LoVo (cell line): ENCODE measurements around the gene SLC12A9.
"Not testable (repeated sequence)": the region's sequence is repeated elsewhere in the genome, so short reads cannot be mapped to it uniquely, and the experiment has no call there.

ENCODE experiments used
- DNase-seq: peaks from one replicate; pipeline ENCODE4 v3.0.0-alpha.2; 2016; ENCODE audit warnings: low spot score

SLC12A9 gene

DNA sequence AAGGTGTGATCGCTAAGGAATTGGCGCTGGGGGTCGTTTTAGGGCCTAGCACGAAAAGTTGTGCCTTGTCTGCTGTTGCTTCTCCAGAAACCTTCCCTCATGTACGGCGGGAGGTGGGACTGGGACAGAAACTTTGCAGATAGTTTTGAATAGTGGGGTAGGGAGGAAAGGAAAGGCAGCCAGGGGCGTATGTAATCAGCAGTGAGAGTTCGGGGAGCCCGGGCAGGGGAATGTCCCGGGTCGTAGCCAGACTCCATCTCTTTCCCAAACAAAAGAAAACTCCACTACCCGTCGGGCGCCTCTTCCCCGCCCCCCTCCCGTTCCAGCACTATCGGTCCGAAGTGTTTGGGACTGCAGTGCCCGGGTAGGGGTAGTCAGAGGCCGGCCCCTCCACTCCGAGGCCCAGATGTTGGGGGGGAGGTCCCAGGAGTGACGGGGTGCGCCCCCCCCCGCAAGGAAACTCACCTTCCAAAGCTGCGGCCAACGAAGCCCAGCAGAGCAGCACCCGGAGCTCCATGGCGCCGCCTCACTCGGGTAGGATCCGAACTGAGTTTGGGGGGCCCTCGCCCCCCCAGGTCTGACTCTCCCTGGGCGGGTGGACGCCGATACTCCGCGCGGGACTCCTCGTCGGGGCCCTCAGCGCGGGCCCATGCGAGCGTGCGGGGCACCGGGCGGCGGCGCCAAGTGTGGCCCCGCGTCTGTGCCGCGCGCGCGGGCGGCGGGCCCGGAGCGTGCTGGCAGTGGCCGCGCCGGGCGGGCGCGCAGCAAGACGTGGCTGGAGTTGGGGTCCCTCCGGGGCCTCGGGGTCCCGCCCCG is 25.8 kb upstream of the SLC12A9 start:
- peak; percentile 16 for DNase-seq

DNA sequence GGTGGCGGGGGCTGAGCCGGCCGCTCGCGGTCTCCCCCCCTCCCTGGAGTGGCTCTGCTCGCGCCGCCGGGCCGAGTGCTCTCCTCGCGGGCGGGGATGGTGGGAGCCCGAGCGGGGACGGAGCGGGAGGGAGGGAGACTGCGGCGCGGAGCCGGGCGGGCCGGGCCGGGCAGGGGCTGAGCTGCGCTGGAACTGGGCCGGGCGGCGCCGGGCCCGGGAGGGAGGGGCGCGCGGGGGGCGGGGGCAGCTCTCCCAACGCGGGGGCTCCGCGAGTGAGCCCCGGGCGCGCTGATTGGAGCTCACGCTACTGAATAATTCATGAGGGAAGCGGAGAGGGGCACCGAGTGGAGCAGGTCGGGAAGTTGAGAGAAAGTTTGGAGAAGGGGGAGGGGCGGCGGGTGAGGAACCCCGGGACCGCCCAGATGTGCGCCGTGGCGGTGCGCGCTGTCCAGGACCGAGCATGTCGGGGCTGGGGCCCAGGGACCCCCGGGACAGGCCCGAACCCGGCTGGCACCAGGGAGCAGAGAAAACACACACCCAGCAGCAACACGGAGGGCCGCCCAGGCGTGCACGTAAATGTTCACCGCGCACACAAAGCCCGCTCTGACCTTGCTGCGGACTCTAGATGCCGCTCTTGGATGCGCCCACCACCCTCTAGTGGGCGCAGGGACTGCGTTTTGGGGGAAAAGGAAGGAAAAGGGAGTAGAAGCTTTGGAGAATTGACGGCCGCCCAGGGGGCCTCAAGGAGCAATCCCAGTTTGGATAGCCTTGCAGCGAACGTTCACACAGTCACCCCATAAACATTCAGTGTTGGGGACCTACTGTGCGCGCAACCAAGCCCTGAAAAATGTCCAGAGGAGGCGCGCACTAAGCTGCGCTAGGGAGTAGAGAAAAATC is 24.9 kb upstream of the SLC12A9 start, which contains the start of gene EPHB4:
Gene EPHB4, minus strand, starts transcription at position 194 of the 897 bp plus-strand sequence. CDS start 493 bp downstream, outside the sequence.
- DNase-seq = peak; percentile 94

DNA sequence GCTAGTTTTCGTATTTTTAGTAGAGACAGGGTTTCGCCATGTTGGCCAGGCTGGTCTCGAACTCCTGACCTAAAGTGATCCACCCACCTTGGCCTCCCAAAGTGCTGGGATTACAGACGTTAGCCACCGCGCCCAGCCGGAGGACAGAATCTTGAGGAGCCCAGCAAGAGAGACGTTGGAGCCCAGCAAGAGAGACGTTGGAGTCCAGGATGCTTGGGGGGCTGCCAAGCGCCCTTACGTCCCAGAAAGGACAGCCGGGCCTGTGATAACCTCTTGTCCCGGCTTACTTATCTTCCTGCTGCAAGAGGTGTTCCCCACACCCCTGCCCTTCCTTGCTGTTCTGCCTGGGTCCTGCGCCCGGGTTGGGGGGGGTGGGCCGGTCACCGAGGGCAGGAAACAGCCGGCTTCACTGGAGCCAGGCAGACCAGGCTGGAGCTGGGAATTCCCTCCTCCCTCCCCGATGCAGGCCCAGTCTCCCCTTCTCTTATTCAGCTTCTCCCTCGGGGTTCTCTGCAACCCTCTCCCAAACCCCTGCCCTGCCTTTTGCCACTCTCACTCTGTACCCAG is 23.3 kb upstream of the SLC12A9 start:
- DNase-seq = no peak

DNA sequence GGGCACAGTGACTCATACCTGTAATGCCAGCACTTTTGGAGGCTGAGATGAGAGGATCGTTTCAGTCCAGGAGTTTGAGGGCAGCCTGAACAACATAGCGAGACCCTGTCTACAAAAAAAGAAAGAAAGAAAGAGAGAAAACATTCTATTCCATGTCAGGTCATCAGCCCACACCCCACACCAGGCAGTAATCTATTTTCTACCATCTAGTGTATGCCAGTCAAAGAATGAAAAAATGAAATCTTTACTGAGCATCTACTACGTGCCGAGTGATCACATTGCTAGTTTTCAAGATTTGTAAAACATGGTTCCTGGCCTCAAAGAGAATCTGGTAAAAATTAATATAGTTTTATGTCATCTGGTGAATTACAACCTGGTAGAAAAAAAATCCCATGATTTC is 22.1 kb upstream of the SLC12A9 start:
- DNase-seq = no peak

DNA sequence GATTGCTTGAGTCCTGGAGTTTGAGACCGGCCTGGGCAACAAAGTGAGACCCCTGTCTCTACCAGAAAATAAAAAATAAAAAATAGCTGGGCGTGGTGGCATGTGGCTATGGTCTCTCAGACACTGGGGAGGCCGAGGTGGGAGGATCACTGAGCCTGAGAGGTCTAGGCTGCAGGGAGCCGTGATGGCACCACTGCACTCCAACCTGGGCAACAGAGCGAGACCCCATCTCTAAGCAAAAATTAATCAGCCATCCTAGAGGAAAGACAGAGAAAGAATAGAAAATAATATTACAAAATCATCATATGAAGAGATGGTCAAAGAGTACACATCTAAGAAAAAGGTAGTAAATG is 20.3 kb upstream of the SLC12A9 start:
- DNase-seq = no peak

DNA sequence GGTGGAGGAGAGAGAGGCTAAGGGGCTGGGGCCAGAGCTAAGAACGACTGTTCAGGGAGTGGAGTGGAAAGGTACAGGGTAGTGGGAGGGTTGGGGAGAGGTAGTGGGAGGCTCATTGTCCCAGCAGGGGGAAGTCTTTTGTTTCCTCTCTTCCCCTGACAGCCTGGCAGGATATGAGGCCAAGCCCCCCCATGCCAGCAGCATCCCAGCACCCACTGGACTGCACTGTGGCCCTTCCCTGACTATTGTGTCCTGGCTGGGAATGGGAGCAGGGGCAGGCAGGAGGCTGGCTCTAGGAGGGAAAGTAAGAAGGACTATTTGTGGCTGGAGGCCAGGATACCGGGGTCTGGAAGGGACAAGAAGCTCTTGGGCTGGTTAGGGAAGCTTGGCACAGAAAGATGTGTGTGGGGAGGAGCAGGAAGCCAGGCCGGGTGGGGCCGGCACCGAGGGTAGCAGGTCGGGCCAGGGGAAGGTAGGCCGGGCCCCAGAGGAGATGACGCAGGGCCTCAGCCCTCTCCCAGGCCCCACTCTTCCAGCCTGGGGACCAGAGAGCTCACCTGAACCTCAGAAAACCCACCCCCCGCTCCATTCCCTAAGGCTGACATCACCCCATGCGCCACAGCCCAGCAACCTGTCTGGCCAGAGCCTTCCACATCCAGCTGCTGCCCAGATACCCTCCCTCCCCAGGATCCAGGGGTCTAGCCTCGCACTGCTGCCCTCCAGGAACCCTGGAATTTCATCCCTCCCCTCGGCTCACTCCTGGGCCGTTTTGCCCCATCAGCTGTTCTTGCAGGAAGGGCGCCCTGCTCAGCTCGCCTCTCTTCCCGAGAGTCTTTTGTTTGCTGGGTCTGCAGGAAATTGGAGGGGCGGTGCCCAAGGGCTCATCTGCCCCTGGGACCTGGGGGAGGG is 16.4 kb upstream of the SLC12A9 start:
- DNase-seq = no peak

DNA sequence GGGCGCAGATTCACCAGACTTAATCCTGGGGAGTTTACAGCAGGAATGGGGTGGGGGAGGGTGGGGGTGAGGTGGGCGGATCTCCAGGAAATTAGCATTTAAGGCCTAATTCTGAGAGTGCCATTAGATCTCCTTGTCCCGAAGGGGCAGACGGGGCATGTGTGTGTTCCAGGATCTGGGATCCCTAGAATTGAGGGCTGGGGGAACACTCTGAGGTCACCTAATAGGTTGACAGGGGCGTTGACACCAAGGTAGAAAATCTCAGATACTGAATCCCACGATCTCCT is 15.8 kb upstream of the SLC12A9 start:
- no peak for DNase-seq

DNA sequence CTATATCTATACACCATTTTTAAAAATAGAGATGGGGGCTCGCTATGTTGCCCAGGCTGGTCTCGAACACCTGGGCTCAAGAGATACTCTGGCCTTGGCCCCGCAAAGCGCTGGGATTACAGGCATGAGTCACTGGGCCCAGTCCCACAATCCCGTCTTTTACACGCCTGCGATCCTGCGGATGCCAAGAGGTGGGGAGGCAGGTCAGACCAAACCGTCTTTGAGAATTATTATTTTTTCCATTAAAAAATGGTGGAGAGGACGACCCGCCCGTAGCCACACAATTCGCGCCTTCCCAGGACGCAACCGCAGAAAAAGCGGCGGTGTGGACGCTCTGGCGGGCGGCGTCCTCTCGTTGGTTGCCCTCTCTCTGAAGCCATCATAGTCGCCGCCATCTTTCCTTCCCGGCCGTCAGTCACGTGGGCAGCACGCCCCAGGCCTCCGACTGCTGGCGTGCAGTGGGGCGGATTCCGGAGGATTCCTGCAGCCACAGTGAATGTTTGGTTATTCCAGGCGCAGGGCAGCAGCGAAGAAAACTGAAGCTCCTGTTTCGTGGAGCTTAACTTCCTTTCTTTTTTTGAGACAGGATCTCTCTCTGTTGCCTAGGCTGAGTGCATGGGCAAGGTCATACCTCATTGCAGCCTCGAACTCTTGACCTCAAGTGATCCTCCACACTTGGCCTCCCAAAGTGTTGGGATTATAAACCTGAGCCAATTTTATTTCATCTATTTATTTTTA is 15.2 kb upstream of the SLC12A9 start:
- DNase-seq = peak; percentile 96

DNA sequence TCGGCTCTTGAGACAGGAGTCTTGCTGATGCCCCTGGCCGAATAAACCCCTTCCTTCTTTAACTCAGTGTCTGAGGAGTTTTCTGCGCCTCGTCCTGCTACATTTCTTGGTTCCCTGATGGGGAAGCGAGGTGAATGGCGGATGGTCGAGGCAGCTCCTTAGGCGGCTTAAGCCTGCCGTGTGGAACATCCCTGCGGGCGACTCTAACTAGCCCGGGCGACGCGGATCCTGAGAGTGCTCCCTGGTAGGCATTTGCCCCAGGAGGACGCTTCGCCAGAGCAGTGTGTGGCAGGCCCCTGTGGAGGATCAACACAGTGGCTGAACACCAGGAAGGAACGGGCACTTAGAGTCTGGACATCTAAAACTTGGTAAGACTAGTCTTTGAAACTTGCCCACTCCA is 13.2 kb upstream of the SLC12A9 start:
- no peak for DNase-seq

DNA sequence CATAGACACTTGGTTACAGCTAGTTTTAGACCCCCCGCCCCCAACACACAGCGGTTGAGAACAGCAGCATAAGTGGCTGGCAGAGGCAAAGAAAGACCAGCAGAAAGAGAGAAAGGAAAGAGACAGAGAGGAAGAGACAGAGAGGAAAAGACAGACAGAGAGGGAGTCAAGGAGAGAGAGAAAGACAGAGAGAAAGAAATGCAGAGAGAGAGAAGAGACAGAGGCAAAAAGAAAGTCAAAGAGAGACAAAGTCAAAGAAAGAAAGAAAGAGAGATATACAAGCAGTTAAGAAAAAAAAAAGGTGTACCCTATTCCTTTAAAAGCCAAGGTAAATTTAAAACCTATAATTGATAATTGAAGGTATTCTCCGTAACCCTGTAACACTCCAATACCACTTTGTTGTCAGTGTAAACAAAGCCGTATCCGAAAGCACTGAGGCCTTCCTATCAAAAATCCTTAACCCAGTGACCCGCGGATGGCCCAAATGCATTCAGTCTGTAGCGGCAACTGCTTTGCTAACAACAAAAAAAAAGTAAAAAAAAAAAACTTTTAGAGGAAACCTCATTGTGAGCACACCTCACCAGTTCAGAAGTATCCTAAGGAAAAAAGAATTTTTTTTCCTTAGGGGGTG is 11.9 kb upstream of the SLC12A9 start:
- no peak for DNase-seq

DNA sequence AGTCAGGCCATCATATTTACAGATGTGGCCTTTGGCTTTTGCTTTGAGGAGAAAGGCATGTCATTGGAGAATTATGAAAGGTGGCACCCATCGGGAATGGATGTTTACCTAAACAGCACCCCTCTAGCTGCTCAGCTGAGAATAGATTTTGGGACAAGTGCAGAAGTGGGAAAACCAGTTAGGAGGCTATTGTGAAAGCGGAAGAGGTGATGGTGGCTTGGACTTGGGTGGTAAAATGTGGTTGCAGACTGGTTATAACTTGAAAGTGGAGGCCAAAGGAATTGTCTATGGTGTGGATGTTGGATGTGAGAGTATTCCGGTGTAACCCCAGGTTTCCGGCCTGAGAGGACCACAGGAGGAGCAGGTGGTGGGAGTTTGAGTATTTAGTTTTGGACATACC is 5.2 kb upstream of the SLC12A9 start:
- no peak for DNase-seq

DNA sequence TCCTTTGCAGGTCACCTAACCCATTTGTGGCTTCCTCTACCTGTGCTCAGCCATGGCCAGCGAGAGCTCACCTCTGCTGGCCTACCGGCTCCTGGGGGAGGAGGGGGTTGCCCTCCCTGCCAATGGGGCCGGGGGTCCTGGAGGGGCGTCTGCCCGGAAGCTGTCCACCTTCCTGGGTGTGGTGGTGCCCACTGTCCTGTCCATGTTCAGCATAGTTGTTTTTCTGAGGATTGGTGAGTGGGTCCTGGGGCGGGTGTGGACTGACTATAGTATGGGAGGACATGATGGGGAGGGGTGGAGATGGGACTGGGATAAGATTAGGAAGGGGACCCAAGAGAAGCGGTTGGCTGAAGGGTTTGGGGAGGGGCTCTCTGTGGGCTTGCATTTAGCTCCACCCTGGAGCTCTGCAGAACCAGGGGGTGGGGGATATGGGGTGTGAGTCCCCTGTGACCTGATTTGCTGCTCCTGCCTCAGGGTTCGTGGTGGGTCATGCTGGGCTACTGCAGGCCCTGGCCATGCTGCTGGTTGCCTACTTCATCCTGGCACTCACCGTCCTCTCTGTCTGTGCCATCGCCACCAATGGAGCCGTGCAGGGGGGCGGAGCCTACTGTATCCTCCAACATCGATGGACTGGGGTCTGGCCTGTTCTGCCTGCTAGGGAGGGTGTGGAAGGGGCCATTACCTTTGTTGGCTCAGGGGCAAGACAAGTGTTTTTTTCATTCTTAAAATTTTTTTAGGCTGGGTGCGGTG is 1.8 kb downstream of the SLC12A9 start:
- DNase-seq = no peak

DNA sequence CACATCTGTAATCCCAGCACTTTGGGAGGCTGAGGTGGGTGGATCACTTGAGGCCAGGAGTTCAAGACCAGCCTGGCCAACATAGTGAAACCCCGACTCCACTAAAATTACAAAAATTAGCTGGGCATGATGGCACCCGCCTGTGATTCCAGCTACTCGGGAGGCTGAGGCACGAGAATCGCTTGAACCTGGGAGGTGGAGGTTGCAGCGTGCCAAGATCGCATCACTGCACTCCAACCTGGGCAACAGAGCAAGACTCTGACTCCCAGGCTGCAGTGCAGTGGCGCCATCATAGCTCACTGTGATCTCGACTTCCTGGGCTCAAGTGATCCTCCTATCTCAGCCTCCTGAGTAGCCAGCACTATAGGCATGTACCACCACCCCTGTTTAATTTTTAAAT is 2.4 kb downstream of the SLC12A9 start:
- DNase-seq = not testable (repeated sequence)

DNA sequence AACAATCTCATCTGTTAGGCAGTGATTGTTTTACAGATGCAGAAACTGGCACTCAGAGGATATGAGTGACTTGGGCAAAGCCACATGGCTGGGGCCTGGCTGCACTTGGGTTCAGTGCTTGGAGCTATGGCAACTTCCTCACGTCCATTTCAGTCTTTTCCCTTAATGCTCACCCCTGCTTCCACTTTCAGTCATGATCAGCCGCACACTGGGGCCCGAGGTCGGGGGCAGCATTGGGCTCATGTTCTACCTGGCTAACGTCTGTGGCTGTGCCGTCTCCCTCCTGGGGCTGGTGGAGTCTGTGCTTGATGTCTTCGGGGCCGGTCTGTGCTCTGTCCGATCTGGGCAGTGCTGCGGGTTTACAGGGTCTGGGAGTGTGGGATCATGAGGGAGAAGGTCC is 3.0 kb downstream of the SLC12A9 start:
- DNase-seq = no peak

DNA sequence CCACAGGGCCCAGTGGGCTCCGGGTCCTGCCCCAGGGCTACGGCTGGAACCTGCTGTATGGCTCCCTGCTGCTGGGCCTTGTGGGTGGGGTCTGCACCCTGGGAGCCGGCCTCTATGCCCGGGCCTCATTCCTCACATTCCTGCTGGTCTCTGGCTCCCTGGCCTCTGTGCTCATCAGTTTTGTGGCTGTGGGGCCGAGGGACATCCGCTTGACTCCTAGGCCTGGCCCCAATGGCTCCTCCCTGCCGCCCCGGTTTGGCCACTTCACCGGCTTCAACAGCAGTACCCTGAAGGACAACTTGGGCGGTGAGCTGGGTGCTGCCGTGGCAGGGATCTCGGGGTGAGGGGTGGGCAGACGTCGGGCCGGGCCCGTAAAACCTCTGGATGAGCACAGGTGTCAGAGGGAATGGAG is 4.4 kb downstream of the SLC12A9 start:
- DNase-seq = no peak

DNA sequence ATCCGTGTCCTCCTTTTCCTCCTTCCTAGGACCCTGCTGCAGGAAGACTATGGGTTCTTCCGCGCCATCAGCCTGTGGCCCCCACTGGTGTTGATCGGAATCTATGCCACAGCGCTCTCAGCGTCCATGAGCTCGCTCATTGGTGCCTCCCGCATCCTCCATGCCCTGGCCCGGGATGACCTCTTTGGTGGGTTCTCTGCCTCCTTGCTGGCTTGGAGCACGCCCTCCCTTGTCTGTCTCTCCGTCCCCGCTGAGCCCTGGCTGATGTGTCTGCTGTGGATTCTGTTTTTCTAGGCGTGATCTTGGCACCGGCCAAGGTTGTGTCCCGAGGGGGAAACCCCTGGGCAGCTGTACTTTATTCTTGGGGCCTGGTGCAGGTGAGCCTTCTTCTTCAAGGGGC is 7.3 kb downstream of the SLC12A9 start:
- DNase-seq = no peak

DNA sequence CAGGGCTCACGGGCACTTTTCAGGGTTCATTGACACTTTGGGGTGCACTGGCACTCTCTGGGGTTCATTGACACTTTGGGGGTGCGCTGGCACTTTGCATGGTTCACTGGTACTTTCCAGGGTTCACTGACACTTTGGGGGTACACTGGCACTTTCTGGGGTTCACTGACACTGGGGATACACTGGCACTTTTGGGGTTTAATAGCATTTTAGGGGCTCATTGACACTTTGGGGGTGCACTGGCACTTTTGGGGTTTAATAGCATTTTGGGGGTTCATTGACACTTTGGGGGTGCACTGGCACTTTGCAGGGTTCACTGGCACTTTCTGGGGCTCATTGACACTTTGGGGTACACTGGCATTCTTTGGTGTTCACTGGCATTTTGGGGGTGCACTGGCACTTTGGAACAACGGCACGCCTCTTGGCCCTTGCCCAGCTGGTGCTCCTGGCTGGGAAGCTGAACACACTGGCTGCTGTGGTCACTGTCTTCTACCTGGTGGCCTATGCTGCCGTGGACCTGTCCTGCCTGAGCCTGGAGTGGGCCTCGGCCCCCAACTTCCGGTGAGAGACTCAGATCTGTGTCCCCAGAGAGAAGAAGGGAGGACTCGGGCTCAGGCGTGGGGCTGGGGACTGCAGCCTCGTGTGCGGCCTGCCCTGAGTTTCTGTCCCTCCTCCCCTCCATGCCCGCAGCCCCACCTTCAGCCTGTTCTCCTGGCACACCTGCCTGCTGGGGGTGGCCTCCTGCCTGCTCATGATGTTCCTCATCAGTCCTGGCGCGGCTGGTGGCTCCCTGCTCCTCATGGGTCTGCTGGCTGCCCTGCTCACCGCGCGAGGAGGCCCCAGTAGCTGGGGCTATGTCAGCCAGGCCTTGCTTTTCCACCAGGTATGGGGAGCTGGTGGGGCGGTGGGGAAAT is 8.4 kb downstream of the SLC12A9 start:
- no peak for DNase-seq

DNA sequence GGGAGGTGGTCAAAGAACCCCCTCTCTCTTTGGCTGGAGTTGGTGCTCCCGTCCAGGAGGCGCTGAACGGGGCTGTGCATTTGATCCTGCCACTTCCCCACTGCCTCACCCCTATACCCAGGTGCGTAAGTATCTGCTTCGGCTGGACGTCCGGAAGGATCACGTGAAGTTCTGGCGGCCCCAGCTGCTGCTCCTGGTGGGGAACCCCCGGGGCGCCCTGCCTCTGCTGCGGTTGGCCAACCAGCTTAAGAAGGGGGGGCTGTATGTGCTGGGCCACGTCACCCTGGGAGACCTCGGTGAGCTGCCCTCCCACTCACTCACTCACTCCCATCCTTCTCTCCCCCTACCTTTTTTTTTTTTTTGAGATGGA is 9.1 kb downstream of the SLC12A9 start:
- no peak for DNase-seq

DNA sequence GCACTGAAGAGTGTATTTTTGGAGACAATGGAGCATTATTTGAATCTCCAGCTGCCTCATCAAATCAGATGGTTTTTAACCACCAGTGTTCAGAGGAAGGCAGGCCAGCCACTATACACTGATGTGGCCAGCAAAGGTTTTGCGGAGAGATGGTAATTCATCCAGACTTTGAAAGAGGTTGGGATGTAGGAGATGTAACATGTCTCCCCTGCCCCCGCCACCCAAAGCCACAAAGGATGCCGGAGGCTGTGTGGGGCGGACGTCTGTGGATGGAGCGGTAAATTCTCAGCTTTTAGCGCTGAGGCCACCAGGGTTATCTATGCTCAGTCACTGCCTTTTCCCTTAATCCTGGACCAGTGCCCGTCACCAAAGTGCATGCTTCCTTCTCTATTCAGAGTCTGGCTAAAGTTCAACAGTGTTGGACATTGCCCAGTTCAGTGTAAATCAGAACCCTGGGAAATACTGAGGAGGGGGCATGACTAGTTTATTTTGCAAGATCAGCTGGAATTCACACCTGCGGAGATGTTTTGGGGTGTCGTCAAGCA is 11.0 kb downstream of the SLC12A9 start:
- DNase-seq = no peak
